ENCODE measurements around the gene SLC5A10.

The SLC5A10 gene

GRCh38 chr17:18986541-18987229 lies 34.7 kb downstream of the SLC5A10 start:
- TF ChIP-seq, protein P1, sequence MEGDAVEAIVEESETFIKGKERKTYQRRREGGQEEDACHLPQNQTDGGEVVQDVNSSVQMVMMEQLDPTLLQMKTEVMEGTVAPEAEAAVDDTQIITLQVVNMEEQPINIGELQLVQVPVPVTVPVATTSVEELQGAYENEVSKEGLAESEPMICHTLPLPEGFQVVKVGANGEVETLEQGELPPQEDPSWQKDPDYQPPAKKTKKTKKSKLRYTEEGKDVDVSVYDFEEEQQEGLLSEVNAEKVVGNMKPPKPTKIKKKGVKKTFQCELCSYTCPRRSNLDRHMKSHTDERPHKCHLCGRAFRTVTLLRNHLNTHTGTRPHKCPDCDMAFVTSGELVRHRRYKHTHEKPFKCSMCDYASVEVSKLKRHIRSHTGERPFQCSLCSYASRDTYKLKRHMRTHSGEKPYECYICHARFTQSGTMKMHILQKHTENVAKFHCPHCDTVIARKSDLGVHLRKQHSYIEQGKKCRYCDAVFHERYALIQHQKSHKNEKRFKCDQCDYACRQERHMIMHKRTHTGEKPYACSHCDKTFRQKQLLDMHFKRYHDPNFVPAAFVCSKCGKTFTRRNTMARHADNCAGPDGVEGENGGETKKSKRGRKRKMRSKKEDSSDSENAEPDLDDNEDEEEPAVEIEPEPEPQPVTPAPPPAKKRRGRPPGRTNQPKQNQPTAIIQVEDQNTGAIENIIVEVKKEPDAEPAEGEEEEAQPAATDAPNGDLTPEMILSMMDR (IDR thresholded peaks at IDR 0.05; ENCODE audit: extremely low read depth, missing control alignments) = no peak

DNA sequence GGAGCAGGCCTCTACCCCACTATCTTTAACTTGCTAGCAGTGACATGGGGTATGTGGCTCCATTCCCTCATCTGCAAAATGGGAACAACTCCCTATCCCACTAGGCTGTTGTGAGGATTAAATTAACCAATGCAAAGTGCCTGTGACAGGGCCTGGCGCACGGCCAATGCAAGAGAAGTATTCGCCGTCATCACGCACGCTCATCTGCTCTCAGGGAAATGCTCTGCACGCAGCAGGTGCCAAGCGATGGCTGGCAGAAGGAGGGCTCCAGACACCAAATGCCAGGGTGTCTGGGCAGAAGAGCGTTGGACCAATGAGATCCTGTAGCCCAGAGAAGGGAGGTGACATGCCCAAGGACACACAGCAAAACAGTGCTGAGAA lies 35.3 kb downstream of the SLC5A10 start:
- no peak for DNase-seq (ENCODE audit: low spot score)
- TF ChIP-seq, protein P1 (IDR thresholded peaks at IDR 0.05; ENCODE audit: extremely low read depth, missing control alignments) = no peak

More at GRCh38 chr17:18986541-18987229, 34.7 kb downstream of the SLC5A10 start:
- DNase-seq (ENCODE audit: low spot score) = no peak

DNA sequence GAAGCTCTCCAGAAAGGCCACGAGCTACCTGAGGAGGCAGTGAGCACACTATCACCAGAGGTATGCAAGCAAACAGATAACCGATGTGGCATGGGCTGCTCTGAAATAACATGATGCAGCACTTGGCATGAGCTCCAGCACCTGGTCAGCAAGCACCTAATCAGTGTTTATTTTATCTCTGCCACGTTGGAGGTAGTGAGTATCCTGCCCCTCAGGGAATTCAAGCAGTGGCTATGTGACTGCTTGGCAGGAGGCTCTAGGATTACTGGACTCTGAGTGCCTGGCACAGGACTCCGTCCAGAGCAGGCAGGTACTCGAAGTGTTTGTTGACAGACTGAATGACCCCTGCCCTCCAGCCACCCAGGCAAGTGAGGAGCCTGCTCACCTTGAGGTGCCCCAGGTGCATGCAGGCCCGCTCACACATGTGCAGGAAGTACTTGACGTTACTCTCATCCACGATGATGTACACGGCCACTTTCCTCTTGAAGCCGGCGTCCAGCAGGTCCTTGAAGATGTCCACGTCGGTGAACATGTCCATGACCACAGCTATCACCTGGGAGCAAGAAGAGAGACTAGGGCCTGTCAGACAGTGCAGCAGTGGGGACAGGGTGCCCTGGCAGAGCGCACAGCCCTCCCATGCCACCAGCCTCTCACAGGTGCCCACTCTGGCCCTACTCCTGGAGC lies 36.0 kb downstream of the SLC5A10 start:
- no peak for DNase-seq (ENCODE audit: low spot score)
- TF ChIP-seq, protein P1 (IDR thresholded peaks at IDR 0.05; ENCODE audit: extremely low read depth, missing control alignments) = no peak

DNA sequence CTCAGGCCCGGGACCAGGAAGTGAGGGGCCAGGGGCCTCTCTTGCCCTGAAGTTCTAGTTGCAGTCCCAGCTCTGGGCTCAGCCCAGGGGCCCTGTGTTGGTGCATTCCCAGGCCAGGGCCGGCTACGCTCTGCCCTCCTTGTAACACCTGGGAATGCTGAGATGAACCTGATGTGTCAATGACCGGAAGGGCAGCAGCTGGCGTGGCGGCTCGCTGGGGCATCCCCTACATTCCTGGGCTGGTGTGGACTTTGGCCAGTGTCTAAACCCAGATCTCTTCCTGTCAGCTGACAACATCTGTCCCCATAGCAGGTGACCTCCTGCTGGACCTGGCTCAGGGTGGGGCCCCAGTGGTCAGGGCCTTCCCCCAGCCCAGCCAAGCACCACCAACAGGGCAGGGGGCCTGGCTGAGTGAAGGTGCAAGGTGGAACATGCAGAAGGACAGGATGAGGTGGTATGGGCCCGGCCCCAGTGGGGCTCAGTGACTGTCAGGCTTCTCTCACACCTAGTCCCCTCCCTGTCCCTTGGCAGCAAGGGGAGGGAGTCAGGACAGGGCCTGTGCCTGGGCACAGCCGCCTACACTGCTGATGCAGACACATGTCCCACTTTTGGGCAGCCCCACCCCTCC lies 36.7 kb downstream of the SLC5A10 start:
- DNase-seq (ENCODE audit: low spot score) = no peak
- TF ChIP-seq, protein P1 (IDR thresholded peaks at IDR 0.05; ENCODE audit: extremely low read depth, missing control alignments) = no peak

GRCh38 chr17:18990331-18990730 lies 38.4 kb downstream of the SLC5A10 start:
- TF ChIP-seq, protein P1 (IDR thresholded peaks at IDR 0.05; ENCODE audit: extremely low read depth, missing control alignments) = no peak
- no peak for DNase-seq (ENCODE audit: low spot score)

DNA sequence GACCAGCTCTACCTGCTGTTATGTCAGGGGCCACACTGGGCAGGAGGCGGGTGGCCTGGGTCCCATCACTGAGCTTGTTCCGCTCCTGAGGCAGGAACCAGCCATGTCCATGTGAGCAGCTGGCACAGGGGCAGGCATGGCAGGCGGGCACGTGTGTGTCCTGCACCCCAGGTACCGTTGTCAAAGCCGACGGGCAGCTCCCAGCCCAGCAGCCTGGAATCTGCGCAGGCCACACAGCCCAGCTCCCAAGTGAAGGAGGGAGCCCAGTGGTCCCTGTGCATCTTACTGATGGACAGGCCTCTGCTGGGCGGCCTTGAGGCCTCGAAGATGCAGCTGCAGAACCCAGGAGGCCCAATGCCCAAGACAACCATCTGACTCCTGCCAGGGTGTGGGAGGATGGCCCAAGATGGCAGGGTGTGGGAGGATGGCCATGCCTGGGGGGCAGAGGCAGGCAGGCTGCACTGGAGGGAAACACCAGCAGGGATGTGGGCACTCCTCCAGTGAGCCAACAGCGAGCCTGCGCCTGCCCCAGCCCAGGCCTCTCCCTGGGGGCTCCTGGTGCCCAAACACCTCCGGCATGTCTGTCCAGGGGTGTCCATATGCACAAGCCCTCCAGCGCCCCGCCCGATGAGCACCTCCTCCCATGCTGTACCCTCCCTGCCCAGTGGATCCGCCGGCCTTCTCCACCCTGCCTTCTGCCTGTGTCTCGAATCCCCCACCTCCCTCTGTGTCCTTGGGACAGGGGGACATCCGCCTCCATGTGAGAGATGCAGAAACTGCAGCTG lies 39.8 kb downstream of the SLC5A10 start:
- DNase-seq (ENCODE audit: low spot score) = no peak
- TF ChIP-seq, protein P1 (IDR thresholded peaks at IDR 0.05; ENCODE audit: extremely low read depth, missing control alignments) = no peak

Measured in GM20000 (cell line).